PC-9 (cell line): Measurements from ENCODE around the gene ZSCAN12. TPM values are rescaled to one million over a fixed set of nuclear protein-coding genes. Genes with fewer than 3 reads are reported as not detected.

Experiments
- BruUV-seq: library from RNA; stranded (reverse); fragments of 400-500 nt; replicated peaks from 2 replicates; lab custom pipeline; 2021; lab: Mats Ljungman, UMichigan
- CTCF ChIA-PET: fragments of 300-600 bp; sonication (Branson Sonifier 250); formaldehyde crosslinking; loops from one replicate; lab custom pipeline; 2022; ENCODE audit warnings: antibody characterized with exemption; lab: Charles Lee
- POLR2A ChIA-PET: fragments of 300-600 bp; sonication (Branson Sonifier 250); formaldehyde crosslinking; loops from one replicate; lab custom pipeline; 2022; ENCODE audit warnings: antibody characterized with exemption; ENCODE audit not compliant: unreplicated experiment; lab: Charles Lee
- DNase-seq, 2 experiments: peaks; one replicate each; pipeline versions ENCODE4 v3.0.0 to v3.0.0-alpha.2; 2015 to 2022; ENCODE audit warnings: mixed read lengths in 1 of 2
- H2AFZ ChIP-seq: fragments of 200-600 bp; sonication (generic); 2 replicates; pipeline ENCODE4 v1.8.1; 2017; ENCODE audit warnings: antibody characterized with exemption
- H3F3A ChIP-seq: fragments of 200-600 bp; sonication (generic); 2 replicates; pipeline ENCODE4 v1.8.1; 2017; ENCODE audit warnings: antibody characterized with exemption, mild to moderate bottlenecking, low read depth; ENCODE audit not compliant: insufficient read depth
- H3K27ac ChIP-seq: fragments of 200-600 bp; sonication (generic); 2 replicates; pipeline ENCODE4 v1.6.1; 2016; ENCODE audit warnings: mixed run types
- H3K27me3 ChIP-seq: fragments of 200-600 bp; sonication (generic); 2 replicates; pipeline ENCODE4 v1.6.1; 2016; ENCODE audit warnings: low read depth, mixed run types; ENCODE audit not compliant: insufficient read depth
- H3K36me3 ChIP-seq: fragments of 200-600 bp; sonication (generic); 2 replicates; pipeline ENCODE4 v1.6.1; 2016; ENCODE audit warnings: low read depth, mixed run types
- H3K4me1 ChIP-seq: fragments of 200-600 bp; sonication (generic); replicated peaks from 2 replicates; pipeline ENCODE4 v1.6.1; 2016; ENCODE audit warnings: mixed run types; ENCODE audit not compliant: insufficient read depth
- H3K4me2 ChIP-seq: fragments of 200-600 bp; sonication (generic); 2 replicates; pipeline ENCODE4 v1.6.1; 2017; ENCODE audit warnings: mixed run types
- H3K4me3 ChIP-seq: fragments of 200-600 bp; sonication (generic); 2 replicates; pipeline ENCODE4 v1.6.1; 2016; ENCODE audit warnings: mixed run types
- H3K79me2 ChIP-seq: fragments of 200-600 bp; sonication (generic); 2 replicates; pipeline ENCODE4 v1.6.1; 2017; ENCODE audit warnings: low read depth, mixed run types
- H3K9me2 ChIP-seq: fragments of 200-600 bp; sonication (generic); 2 replicates; pipeline ENCODE4 v1.8.1; 2017; ENCODE audit warnings: mild to moderate bottlenecking; ENCODE audit not compliant: insufficient read depth
- H3K9me3 ChIP-seq: fragments of 200-600 bp; sonication (generic); 2 replicates; pipeline ENCODE4 v1.8.1; 2016; ENCODE audit warnings: low read depth; ENCODE audit not compliant: insufficient read depth
- H4K20me1 ChIP-seq: fragments of 200-600 bp; sonication (generic); 2 replicates; pipeline ENCODE4 v1.8.1; 2017; ENCODE audit not compliant: insufficient read depth
- CTCF ChIP-seq: fragments of 200-600 bp; sonication (generic); conservative IDR thresholded peaks from 2 replicates; pipeline ENCODE4 v1.6.1; 2017; ENCODE audit warnings: mixed run types, antibody characterized with exemption, mild to moderate bottlenecking, moderate library complexity
- EZH2 ChIP-seq: fragments of 200-600 bp; sonication (generic); IDR thresholded peaks from 2 replicates; pipeline ENCODE4 v1.8.0; 2017; ENCODE audit warnings: antibody characterized with exemption, low read depth
- intact Hi-C: fragments of 100-400 bp; cut with micrococcal nuclease; formaldehyde crosslinking; loops from one replicate; pipeline ENCODE4 v1.10.0; 2022; ENCODE audit not compliant: unreplicated experiment
- total RNA-seq: library from RNA; stranded (reverse); gene quantifications from 2 replicates; pipeline ENCODE4 v1.2.3, GENCODE V29; 2021

The ZSCAN12 gene
- total RNA-seq, 1 experiment from 2014 or later, result 11.2 TPM

DNA sequence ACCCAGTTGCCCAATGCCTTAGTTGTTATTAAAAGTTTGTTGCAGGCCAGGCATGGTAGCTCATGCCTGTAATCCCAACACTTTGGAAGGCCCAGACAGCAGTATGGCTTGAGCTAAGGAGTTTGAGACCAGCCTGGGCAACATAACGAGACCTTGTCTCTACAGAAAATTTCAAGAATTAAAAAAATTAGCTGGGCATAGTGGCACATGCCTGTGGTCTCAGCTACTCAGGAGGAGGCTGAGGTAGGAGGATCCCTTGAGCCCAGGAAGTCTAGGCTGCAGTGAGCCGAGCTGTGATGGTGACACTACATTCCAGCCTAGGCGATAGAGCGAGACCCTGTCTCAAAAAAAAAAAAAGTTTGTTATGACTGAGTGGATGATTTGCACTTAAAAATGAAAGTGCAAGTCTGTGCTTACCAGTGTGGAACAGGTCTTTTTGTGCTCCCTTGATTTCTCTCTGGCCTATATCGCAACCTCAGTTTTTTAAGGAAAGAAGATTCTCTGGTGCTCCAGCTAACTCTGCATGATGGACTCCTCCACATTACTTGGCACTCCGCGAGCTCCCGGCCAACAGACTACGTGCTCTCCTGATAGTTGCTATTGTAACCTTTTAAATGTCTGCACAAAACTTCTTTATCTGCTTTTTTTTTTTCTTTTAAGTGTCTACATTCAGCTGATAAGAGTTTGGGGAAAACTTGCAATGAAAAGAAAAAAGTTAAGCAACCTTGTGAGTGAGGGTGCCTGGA is 27.7 kb downstream of the ZSCAN12 start:
- TF ChIP-seq CTCF, result no peak
- TF ChIP-seq EZH2, result no peak
- no TSS peak for BruUV-seq
- no peak for DNase-seq
- H3F3A ChIP-seq, result no peaks in the 10 kb centered on the region
- no peaks in the 10 kb centered on the region for H4K20me1 ChIP-seq
- no peaks in the 10 kb centered on the region for H3K9me2 ChIP-seq
- no peak overlapping the region for H3K4me3 ChIP-seq
- no peak overlapping the region for H3K4me2 ChIP-seq
- ChIA-PET POLR2A (no interaction called here), CTCF (no interaction called here)
- H3K27me3 ChIP-seq, result no peaks in the 10 kb centered on the region
- no peaks in the 10 kb centered on the region for H3K9me3 ChIP-seq
- no peaks in the 10 kb centered on the region for H3K79me2 ChIP-seq
- H3K4me1 ChIP-seq, result no peaks in the 10 kb centered on the region
- no peak overlapping the region for H3K27ac ChIP-seq
- H3K36me3 ChIP-seq, result no peaks in the 10 kb centered on the region
- H2AFZ ChIP-seq, result no peak overlapping the region
- intact Hi-C loops, result no loop called here

DNA sequence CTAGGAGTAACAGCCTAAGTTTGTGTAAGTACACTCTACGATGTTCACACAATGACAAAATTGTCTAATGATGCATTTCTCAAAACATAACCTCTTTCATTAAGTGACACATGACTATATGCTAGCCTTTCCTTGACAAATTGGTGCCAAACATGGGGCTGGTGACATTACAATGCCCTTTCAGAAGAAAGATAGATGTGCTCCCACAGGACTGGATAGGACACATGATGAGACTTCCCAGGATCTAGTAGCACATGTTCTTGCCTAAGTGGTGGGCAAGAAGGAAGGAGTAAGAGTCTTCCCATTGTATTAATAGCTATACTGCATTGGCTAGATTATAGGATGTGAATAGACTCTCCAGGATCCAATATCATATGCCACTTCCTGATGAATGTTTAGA is 28.3 kb downstream of the ZSCAN12 start:
- Histone ChIP-seq H4K20me1 (no peaks in the 10 kb centered on the region), H3F3A (no peaks in the 10 kb centered on the region), H2AFZ (no peak overlapping the region), H3K27me3 (no peaks in the 10 kb centered on the region), H3K4me2 (no peak overlapping the region), H3K4me1 (no peaks in the 10 kb centered on the region), H3K79me2 (no peaks in the 10 kb centered on the region), H3K4me3 (no peak overlapping the region), H3K27ac (no peak overlapping the region), H3K9me2 (no peaks in the 10 kb centered on the region), H3K36me3 (no peaks in the 10 kb centered on the region), H3K9me3 (no peaks in the 10 kb centered on the region)
- ChIA-PET POLR2A (no interaction called here), CTCF (no interaction called here)
- no TSS peak for BruUV-seq
- no peak for DNase-seq
- TF ChIP-seq EZH2 (no peak), CTCF (no peak)
- intact Hi-C loops, result no loop called here

- H4K20me1 ChIP-seq, result no peaks in the 10 kb centered on the region
- no peak overlapping the region for H2AFZ ChIP-seq
- no peaks in the 10 kb centered on the region for H3F3A ChIP-seq
- H3K4me2 ChIP-seq, result no peak overlapping the region
- H3K4me3 ChIP-seq, result no peak overlapping the region
- CTCF ChIA-PET, result interaction anchor here (0.6 kb wide), 1 partner anchor 83 kb away, joined by 3 read pairs; no protein-coding TSS in a partner anchor
- intact Hi-C loops, result no loop called here
- H3K36me3 ChIP-seq, result no peaks in the 10 kb centered on the region
- no peaks in the 10 kb centered on the region for H3K4me1 ChIP-seq
- POLR2A ChIA-PET, result interaction anchor here (0.6 kb wide), 1 partner anchor 477 kb away, joined by 4 read pairs; a partner anchor contains a TSS
- H3K27me3 ChIP-seq, result no peaks in the 10 kb centered on the region
- no peaks in the 10 kb centered on the region for H3K9me3 ChIP-seq
- no TSS peak for BruUV-seq
- no peaks in the 10 kb centered on the region for H3K9me2 ChIP-seq
- no peak for DNase-seq
- no peaks in the 10 kb centered on the region for H3K79me2 ChIP-seq
- no peak overlapping the region for H3K27ac ChIP-seq
- no peak for TF ChIP-seq CTCF
- TF ChIP-seq EZH2, result no peak
Measured at GRCh38 chr6:28370440-28370839, 29.1 kb downstream of the ZSCAN12 start.
